NT2/D1 (cell line): Measurements from ENCODE around the gene SBK2.

ENCODE experiments used
- SUZ12 ChIP-seq: IDR thresholded peaks from 2 replicates; pipeline ENCODE4 v1.6.1; 2011; ENCODE audit not compliant: insufficient read length, insufficient read depth; ENCODE audit errors: extremely low read depth
- YY1 ChIP-seq: IDR thresholded peaks from 2 replicates; pipeline ENCODE4 v1.6.1; 2011; ENCODE audit not compliant: insufficient read length, insufficient read depth
- ZNF274 ChIP-seq: IDR thresholded peaks from 2 replicates; pipeline ENCODE4 v1.6.1; 2011; ENCODE audit warnings: mild to moderate bottlenecking, low read depth, low read length

DNA sequence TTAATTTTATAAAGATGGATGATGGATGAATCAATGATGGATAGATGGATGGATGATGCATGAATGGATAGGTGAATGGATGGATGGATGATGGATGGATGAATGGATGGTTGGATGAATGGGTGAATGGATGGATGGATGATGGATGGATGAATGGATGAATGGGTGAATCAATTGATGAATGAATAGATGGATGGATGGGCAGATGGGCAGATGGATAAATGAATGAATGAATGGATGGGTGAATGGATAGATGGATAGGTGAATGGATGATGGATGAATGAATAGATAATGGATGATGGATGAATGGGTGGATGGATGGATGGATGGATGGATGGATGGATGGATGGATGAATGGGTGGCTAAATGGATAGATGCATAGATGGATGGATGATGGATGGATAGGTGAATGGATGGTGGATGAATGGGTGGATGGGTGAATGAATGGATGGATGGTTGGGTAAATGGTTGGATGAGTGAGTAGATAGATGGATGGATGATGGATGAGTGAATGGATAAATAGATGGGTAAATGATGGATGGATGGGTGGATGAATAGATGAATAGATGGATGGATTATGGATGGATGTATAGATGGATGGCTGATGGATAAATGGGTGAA lies 30.9 kb upstream of the SBK2 start:
- TF ChIP-seq ZNF274 (no peak), SUZ12 (no peak), YY1 (no peak)
